ENCODE data around the gene EDDM13.
"Not testable (repeated sequence)": the region's sequence is repeated elsewhere in the genome, so short reads cannot be mapped to it uniquely, and the experiment has no call there.

Gene EDDM13

GRCh38 chr19:56272161-56272798, at the start of gene EDDM13:
EDDM13 (plus strand) TSS chr19:56272748; CDS start chr19:56272835, 87 bp downstream.
- no peak for DNase-seq

- no peak for DNase-seq
Observed at GRCh38 chr19:56222901-56223300, 49.6 kb upstream of the EDDM13 start.

GRCh38 chr19:56223481-56223880, 49.1 kb upstream of the EDDM13 start:
- DNase-seq: no peak

- DNase-seq: no peak
Observed at GRCh38 chr19:56245121-56245740, 27.3 kb upstream of the EDDM13 start.

GRCh38 chr19:56245764-56246163, 26.8 kb upstream of the EDDM13 start:
- DNase-seq: not testable (repeated sequence)

GRCh38 chr19:56248736-56249338, 23.7 kb upstream of the EDDM13 start:
- not testable (repeated sequence) for DNase-seq

- peak; percentile 48 to 68 for DNase-seq
Observed at GRCh38 chr19:56252699-56253422, 19.7 kb upstream of the EDDM13 start.

GRCh38 chr19:56253737-56254136, 18.8 kb upstream of the EDDM13 start:
- no peak for DNase-seq

- no peak for DNase-seq
Observed at GRCh38 chr19:56258272-56258671, 14.3 kb upstream of the EDDM13 start.

- DNase-seq: no peak
Observed at GRCh38 chr19:56261145-56261544, 11.4 kb upstream of the EDDM13 start.

GRCh38 chr19:56261932-56262331, 10.6 kb upstream of the EDDM13 start:
- not testable (repeated sequence) for DNase-seq

- DNase-seq: no peak
Observed at GRCh38 chr19:56263319-56263718, 9.2 kb upstream of the EDDM13 start.

GRCh38 chr19:56266051-56266450, 6.5 kb upstream of the EDDM13 start:
- no peak for DNase-seq

GRCh38 chr19:56269348-56269747, 3.2 kb upstream of the EDDM13 start:
- no peak for DNase-seq

GRCh38 chr19:56270676-56271075, 1.9 kb upstream of the EDDM13 start:
- DNase-seq: no peak

GRCh38 chr19:56271151-56271550, 1.4 kb upstream of the EDDM13 start:
- no peak for DNase-seq

GRCh38 chr19:56273563-56274117, 1.1 kb downstream of the EDDM13 start:
- DNase-seq: no peak

- no peak for DNase-seq
Observed at GRCh38 chr19:56282809-56283208, 10.3 kb downstream of the EDDM13 start.

GRCh38 chr19:56284746-56285145, 12.2 kb downstream of the EDDM13 start:
- DNase-seq: no peak

- DNase-seq: no peak
Observed at GRCh38 chr19:56290104-56290503, 17.6 kb downstream of the EDDM13 start.

- DNase-seq: no peak
Observed at GRCh38 chr19:56291867-56292266, 19.3 kb downstream of the EDDM13 start.

- DNase-seq: no peak
Observed at GRCh38 chr19:56294549-56294948, 22.0 kb downstream of the EDDM13 start.

Measured in stimulated activated CD4-positive, alpha-beta T cell treated with anti-CD3 and anti-CD28 coated beads, Interleukin-4, amount 100 ng/mL, for 4 hours (primary cell).